ENCODE measurements around the gene VHLL. TPM values are rescaled to one million over a fixed set of nuclear protein-coding genes. Genes with fewer than 3 reads are reported as not detected.

VHLL gene
- total and polyA plus RNA-seq, 10 of the 15 experiments (the other 5 are each of a cell fraction or from before 2014, with no cell fraction given): 0.23 TPM; not detected in 9

GRCh38 chr1:156282479-156283222 lies 16.5 kb downstream of the VHLL start, which contains the start of gene SMG5:
Gene SMG5 (minus strand): TSS chr1:156282825. CDS start chr1:156282680, 145 bp downstream.
- peaks cover 52% of the 10 kb centered on the region for H3K79me2 ChIP-seq (ENCODE audit: control insufficient read depth, insufficient read depth, low read length)
- in situ Hi-C loops (cut with MboI): no loop called here
- CTCF ChIA-PET: interaction anchor here (0.8 to 7.1 kb wide), 23 partner anchors 9 to 399 kb away, joined by 3 to 58 read pairs (median 4); partner anchors contain the start of genes GLMP, SLC25A44 and UBQLN4
- intact Hi-C loops (cut with micrococcal nuclease; ENCODE audit: unreplicated experiment): loop anchor here (10.0 kb wide), 1 partner anchor 188 kb away; no protein-coding TSS in a partner anchor
- SMC1A ChIA-PET (ENCODE audit: uncharacterized antibody, unreplicated experiment): interaction anchor here (0.5 to 4.7 kb wide), 23 partner anchors 10 to 422 kb away, joined by 3 to 39 read pairs (median 4); partner anchors contain the start of genes CCT3, GLMP and TSACC
- peak within 1 kb of the TSS; percentile 89 for H3K9ac ChIP-seq (ENCODE audit: control insufficient read depth, insufficient read depth, low read length)
- RAD21 ChIA-PET (ENCODE audit: unreplicated experiment): interaction anchor here (0.7 to 2.3 kb wide), 12 partner anchors 9 to 175 kb away, joined by 3 to 16 read pairs (median 4); partner anchors contain the start of genes CCT3, GLMP and TSACC
- no peaks in the 10 kb centered on the region for H3K9me3 ChIP-seq (replicated peaks; ENCODE audit: control insufficient read depth, insufficient read depth, low read length)
- FAIRE-seq (peak; percentile 86), DNase-seq (ENCODE audit: low read depth, low spot score) (peak; percentile 96), ATAC-seq (peak; percentile 93)
- POLR2A ChIA-PET: interaction anchor here (0.6 to 2.8 kb wide), 20 partner anchors 10 to 424 kb away, joined by 3 to 13 read pairs (median 4); partner anchors contain the start of genes CCT3, GLMP, NAXE and PMF1
- WGBS (ENCODE audit: insufficient coverage, insufficient replicate concordance, low lambda C conversion rate, missing lambda C conversion rate): under 1% methylated on average over 26 of the region's 50 CpGs
- peaks cover 4 to 24% of the 10 kb centered on the region in 2 experiments for H3K36me3 ChIP-seq (ENCODE audit: control insufficient read depth in 2 of 2, insufficient read depth in 2 of 2, low read length in 1 of 2)
- H3K27ac ChIP-seq (ENCODE audit: control insufficient read depth, insufficient read depth): peak within 1 kb of the TSS; percentile 86
- H4K20me1 ChIP-seq (ENCODE audit: control insufficient read depth, insufficient read depth): no peaks in the 10 kb centered on the region
- no TSS peak for BruUV-seq (replicated peaks)
- H3K4me3 ChIP-seq: peak within 1 kb of the TSS; percentile 94
- peaks cover 15% of the 10 kb centered on the region; the same call in 1 of the 2 replicates for H3K4me1 ChIP-seq (ENCODE audit: control insufficient read depth, insufficient read depth, low read length)
- H2AFZ ChIP-seq (ENCODE audit: control insufficient read depth, low read depth, low read length): peak within 1 kb of the TSS; percentile 98
- peak within 1 kb of the TSS; percentile 84 for H3K4me2 ChIP-seq (ENCODE audit: control insufficient read depth, insufficient read depth)
- H3K27me3 ChIP-seq (replicated peaks in 1 of 2; ENCODE audit: control insufficient read depth in 2 of 2, insufficient read depth in 2 of 2, low read length in 1 of 2): no peaks in the 10 kb centered on the region
- TF ChIP-seq IRF5 (IDR thresholded peaks at IDR 0.05; ENCODE audit: borderline replicate concordance) (peak; percentile 91), JUNB (IDR thresholded peaks at IDR 0.05) (no peak), FOS (IDR thresholded peaks at IDR 0.05; ENCODE audit: borderline replicate concordance, extremely low read depth, insufficient read length) (no peak), PRDM15 (CRISPR knock-in tag; IDR thresholded peaks at IDR 0.05) (no peak), SMAD5 (IDR thresholded peaks at IDR 0.05; ENCODE audit: low read depth) (peak; percentile 90; the same call in 1 of the 2 replicates), TAF1 (IDR thresholded peaks at IDR 0.05; ENCODE audit: borderline replicate concordance, low read depth, low read length) (peak; percentile 93), POLR2AphosphoS5 (IDR thresholded peaks at IDR 0.05; ENCODE audit: low read length) (peak; percentile 96), TCF3 (IDR thresholded peaks at IDR 0.05; ENCODE audit: borderline replicate concordance, insufficient read depth, low read depth, low read length) (0 out of 2 replicates have a peak, but pooled peaks have one; percentile 37), CBX5 (IDR thresholded peaks at IDR 0.05; ENCODE audit: low read depth) (0 out of 2 replicates have a peak, but pooled peaks have one; percentile 24), RB1 (IDR thresholded peaks at IDR 0.05; ENCODE audit: borderline replicate concordance) (peak; percentile 80; the same call in 1 of the 2 replicates), TARDBP (IDR thresholded peaks at IDR 0.05; ENCODE audit: borderline replicate concordance) (peak; percentile 100), SUZ12 (IDR thresholded peaks at IDR 0.05; ENCODE audit: unreplicated experiment) (no peak), SMAD1 (IDR thresholded peaks at IDR 0.05; ENCODE audit: low read depth, partially characterized antibody) (no peak), FOXM1 (IDR thresholded peaks at IDR 0.05; ENCODE audit: low read depth, low read length) (no peak), ZZZ3 (IDR thresholded peaks at IDR 0.05; ENCODE audit: control insufficient read depth, insufficient read length, low read depth) (no peak)
- TF ChIP-seq, protein P1, sequence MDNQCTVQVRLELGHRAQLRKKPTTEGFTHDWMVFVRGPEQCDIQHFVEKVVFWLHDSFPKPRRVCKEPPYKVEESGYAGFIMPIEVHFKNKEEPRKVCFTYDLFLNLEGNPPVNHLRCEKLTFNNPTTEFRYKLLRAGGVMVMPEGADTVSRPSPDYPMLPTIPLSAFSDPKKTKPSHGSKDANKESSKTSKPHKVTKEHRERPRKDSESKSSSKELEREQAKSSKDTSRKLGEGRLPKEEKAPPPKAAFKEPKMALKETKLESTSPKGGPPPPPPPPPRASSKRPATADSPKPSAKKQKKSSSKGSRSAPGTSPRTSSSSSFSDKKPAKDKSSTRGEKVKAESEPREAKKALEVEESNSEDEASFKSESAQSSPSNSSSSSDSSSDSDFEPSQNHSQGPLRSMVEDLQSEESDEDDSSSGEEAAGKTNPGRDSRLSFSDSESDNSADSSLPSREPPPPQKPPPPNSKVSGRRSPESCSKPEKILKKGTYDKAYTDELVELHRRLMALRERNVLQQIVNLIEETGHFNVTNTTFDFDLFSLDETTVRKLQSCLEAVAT (IDR thresholded peaks at IDR 0.05): peak; percentile 54; the same call in 1 of the 2 replicates

Measured in GM12878 (cell line).